Stimulated activated CD4-positive, alpha-beta T cell treated with anti-CD3 and anti-CD28 coated beads, Interleukin-1b, Interleukin-23, amount 100 ng/mL, for 1 hour (primary cell): Measurements from ENCODE around the gene DAAM2.

Experiments
- DNase-seq, 2 donors: peaks; one replicate each; pipeline ENCODE4 v3.0.0-alpha.2; 2020; ENCODE audit warnings: low read depth in 2 of 2

DAAM2 gene

GRCh38 chr6:39791850-39792539 is at the start of gene DAAM2:
Gene DAAM2, plus strand, starts transcription at chr6:39792376. Its CDS starts 63,927 bp downstream, at chr6:39856303.
- no peak for DNase-seq

- DNase-seq, result no peak
These were observed 45.4 kb upstream of the DAAM2 start for GRCh38 chr6:39746795-39747194.

- no peak for DNase-seq
These were observed 39.1 kb upstream of the DAAM2 start for GRCh38 chr6:39752835-39753724.

GRCh38 chr6:39753725-39754045 is 38.5 kb upstream of the DAAM2 start:
- DNase-seq, result no peak

GRCh38 chr6:39754514-39755115 is 37.6 kb upstream of the DAAM2 start:
- no peak for DNase-seq

GRCh38 chr6:39755231-39755630 is 36.9 kb upstream of the DAAM2 start:
- no peak for DNase-seq

GRCh38 chr6:39756582-39756981 is 35.6 kb upstream of the DAAM2 start:
- DNase-seq, result no peak

GRCh38 chr6:39758905-39759605 is 33.1 kb upstream of the DAAM2 start:
- DNase-seq, result no peak

- DNase-seq, result no peak
These were observed 31.8 kb upstream of the DAAM2 start for GRCh38 chr6:39760226-39760952.

GRCh38 chr6:39765508-39766065 is 26.6 kb upstream of the DAAM2 start:
- no peak for DNase-seq

- DNase-seq, result no peak
These were observed 23.2 kb upstream of the DAAM2 start for GRCh38 chr6:39769012-39769411.

GRCh38 chr6:39770446-39770845 is 21.7 kb upstream of the DAAM2 start:
- DNase-seq, result no peak

GRCh38 chr6:39772559-39773273 is 19.5 kb upstream of the DAAM2 start:
- DNase-seq, result no peak

- no peak for DNase-seq
These were observed 18.4 kb upstream of the DAAM2 start for GRCh38 chr6:39773782-39774181.

GRCh38 chr6:39776581-39776980 is 15.6 kb upstream of the DAAM2 start:
- DNase-seq, result no peak

GRCh38 chr6:39777218-39777617 is 15.0 kb upstream of the DAAM2 start:
- no peak for DNase-seq

- no peak for DNase-seq
These were observed 14.5 kb upstream of the DAAM2 start for GRCh38 chr6:39777661-39778060.

GRCh38 chr6:39778581-39779255 is 13.5 kb upstream of the DAAM2 start:
- DNase-seq, result no peak

- DNase-seq, result no peak
These were observed 6.9 kb upstream of the DAAM2 start for GRCh38 chr6:39785281-39785680.

- no peak for DNase-seq
These were observed 5.5 kb upstream of the DAAM2 start for GRCh38 chr6:39786649-39787048.
